Fibroblast of villous mesenchyme (primary cell): ENCODE data around the gene CHRNE. TPM values are rescaled to one million over a fixed set of nuclear protein-coding genes. Genes with fewer than 3 reads are reported as not detected.

Experiments
- DNase-seq: peaks from one replicate; pipeline ENCODE4 v3.0.0-alpha.2; 2010; ENCODE audit warnings: low read depth
- H3K4me3 ChIP-seq: 2 replicates; pipeline ENCODE4 v1.5.1; 2011; ENCODE audit warnings: low read depth, mild to moderate bottlenecking, low read length
- CTCF ChIP-seq: IDR thresholded peaks from 2 replicates; pipeline ENCODE4 v1.5.1; 2012; ENCODE audit warnings: low read depth, mild to moderate bottlenecking, low read length; ENCODE audit not compliant: insufficient read depth
- total RNA-seq: library from RNA; depleted of rRNA; stranded (reverse); fragments of >200 nt; gene quantifications from 2 replicates; pipeline ENCODE4 v1.2.3, GENCODE V29; 2012

The CHRNE gene
- total RNA-seq, 1 donor, result under 0.01 TPM

- no peak overlapping the region for H3K4me3 ChIP-seq
- DNase-seq, result no peak
- TF ChIP-seq CTCF, result no peak
These were observed 51.8 kb downstream of the CHRNE start for GRCh38 chr17:4851084-4851483.

- no peak for DNase-seq
- no peak overlapping the region for H3K4me3 ChIP-seq
- no peak for TF ChIP-seq CTCF
These were observed 52.7 kb downstream of the CHRNE start for GRCh38 chr17:4850246-4850645.

GRCh38 chr17:4849011-4849536 is 53.8 kb downstream of the CHRNE start:
- DNase-seq, result no peak
- TF ChIP-seq CTCF, result no peak
- H3K4me3 ChIP-seq, result no peak overlapping the region

Other genes starting within 250 kb of the CHRNE start
- 17.7 and 19.6 TPM in 2 replicates for gene PELP1, start 199.0 kb downstream of the CHRNE start, total RNA-seq
- gene ARRB2, start 192.5 kb downstream of the CHRNE start, total RNA-seq, result 3.5 TPM in 2 replicates
- 9.9 and 11.0 TPM in 2 replicates for gene MED11, start 171.7 kb downstream of the CHRNE start, total RNA-seq
- not detected in 2 replicates for gene ZMYND15, start 163.3 kb downstream of the CHRNE start, total RNA-seq
- gene CXCL16, start 163.2 kb downstream of the CHRNE start, total RNA-seq, result 0.64 and 0.86 TPM in 2 replicates
- not detected in 2 replicates for gene TM4SF5, start 131.2 kb downstream of the CHRNE start, total RNA-seq
- gene VMO1, start 116.7 kb downstream of the CHRNE start, total RNA-seq, result 0.64 TPM in 1 of 2 replicates, not detected in the other
- gene GLTPD2, start 114.1 kb downstream of the CHRNE start, total RNA-seq, result not detected in 2 replicates
- 149 and 157 TPM in 2 replicates for gene PSMB6, start 106.9 kb downstream of the CHRNE start, total RNA-seq
- 11.7 and 13.9 TPM in 2 replicates for gene PLD2, start 95.9 kb downstream of the CHRNE start, total RNA-seq
- gene MINK1, start 69.8 kb downstream of the CHRNE start, total RNA-seq, result 21.6 and 38.0 TPM in 2 replicates
- gene C17orf107, start 3.6 kb downstream of the CHRNE start, total RNA-seq, result 3.5 and 3.9 TPM in 2 replicates
- not detected in 2 replicates for gene GP1BA, start 29.2 kb upstream of the CHRNE start, total RNA-seq
- gene SLC25A11, start 36.9 kb upstream of the CHRNE start, total RNA-seq, result 51.8 and 64.7 TPM in 2 replicates
- gene RNF167, start 37.2 kb upstream of the CHRNE start, total RNA-seq, result 26.4 and 34.5 TPM in 2 replicates
- gene PFN1, start 45.4 kb upstream of the CHRNE start, total RNA-seq, result 581 and 784 TPM in 2 replicates
- gene ENO3, start 48.0 kb upstream of the CHRNE start, total RNA-seq, result 2.6 and 7.4 TPM in 2 replicates
- 34.5 and 39.0 TPM in 2 replicates for gene SPAG7, start 64.7 kb upstream of the CHRNE start, total RNA-seq
- gene CAMTA2, start 84.6 kb upstream of the CHRNE start, total RNA-seq, result 15.1 TPM in 2 replicates
- 0.97 and 1.3 TPM in 2 replicates for gene INCA1, start 94.4 kb upstream of the CHRNE start, total RNA-seq
- 50.6 and 56.6 TPM in 2 replicates for gene KIF1C, start 94.9 kb upstream of the CHRNE start, total RNA-seq
- gene SLC52A1, start 132.3 kb upstream of the CHRNE start, total RNA-seq, result under 0.01 and 0.43 TPM in 2 replicates
- gene ZFP3, start 175.4 kb upstream of the CHRNE start, total RNA-seq, result 1.6 and 2.2 TPM in 2 replicates
- gene ZNF232, start 208.8 kb upstream of the CHRNE start, total RNA-seq, result 4.5 and 5.2 TPM in 2 replicates
- not detected in 2 replicates for gene USP6, start 212.9 kb upstream of the CHRNE start, total RNA-seq